Right lobe of liver (tissue), 6 donors: ENCODE data around the gene MAML3. TPM values are rescaled to one million over a fixed set of nuclear protein-coding genes. Genes with fewer than 3 reads are reported as not detected.
A peak's percentile ranks its signal among the peaks of the same experiment; 100 is the strongest.

Source experiments
- ATAC-seq, 4 donors: fragments of 200-7000 bp; cut with Tn5 transposase; one replicate each; pipeline ENCODE4 v1.9.1; 2020; ENCODE audit warnings: mild to moderate bottlenecking in 4 of 4, moderate library complexity in 4 of 4
- DNase-seq, 3 donors: peaks; one replicate each; pipeline ENCODE4 v3.0.0-alpha.2; 2020
- H3K27ac ChIP-seq, 3 donors: fragments of 200-600 bp; one replicate each; pipeline ENCODE4 v1.8.0; 2022
- H3K27me3 ChIP-seq, 2 donors: fragments of 200-600 bp; one replicate each; pipeline ENCODE4 v1.8.0; 2022
- H3K36me3 ChIP-seq, 4 donors: fragments of 200-600 bp; sonication (generic) in 1 of 4; one replicate each; pipeline versions ENCODE4 v1.5.1 to v1.8.0; 2017 to 2022; ENCODE audit warnings: control low read depth in 1 of 4
- H3K4me1 ChIP-seq, 4 donors: fragments of 200-600 bp; sonication (generic) in 1 of 4; one replicate each; pipeline versions ENCODE4 v1.5.1 to v1.8.0; 2017 to 2022; ENCODE audit warnings: control low read depth in 1 of 4
- H3K4me3 ChIP-seq, 3 donors: fragments of 200-600 bp; one replicate each; pipeline ENCODE4 v1.8.0; 2022
- H3K9me3 ChIP-seq, 4 donors: fragments of 200-600 bp; sonication (generic) in 1 of 4; one replicate each; pipeline versions ENCODE4 v1.5.1 to v1.8.0; 2017 to 2022; ENCODE audit warnings: control low read depth in 1 of 4
- CTCF ChIP-seq, 4 donors: fragments of 200-600 bp in 3 of 4; fragments of 450-650 bp in 1 of 4; IDR thresholded peaks; one replicate each; pipeline versions ENCODE4 v1.5.1 to v1.8.0; 2016 to 2022; ENCODE audit warnings: antibody characterized with exemption in 4 of 4, mild to moderate bottlenecking in 2 of 4
- POLR2A ChIP-seq: fragments of 450-650 bp; IDR thresholded peaks from one replicate; pipeline ENCODE4 v1.6.1; 2017; ENCODE audit warnings: antibody characterized with exemption, mild to moderate bottlenecking
- WGBS: methylation state at CpG from one replicate; pipeline ENCODE4 v1.1.6; 2018; ENCODE audit warnings: low coverage, low lambda C conversion rate; ENCODE audit not compliant: insufficient coverage; ENCODE audit errors: missing lambda C conversion rate; 5-methylcytosine and 5-hydroxymethylcytosine counted together
- intact Hi-C, 2 donors: fragments of 100-400 bp; cut with DNase I; formaldehyde crosslinking; loops; one replicate each; pipeline versions ENCODE4 v1.11.2 to v1.14.1; 2022
- total RNA-seq, 6 experiments: library from RNA; depleted of rRNA in 2 of 6; stranded (reverse); fragments of >200 nt in 2 of 6; fragmentation: NEBNext Ultra II Directional in 3 of 6; extraction: Animal tissue kit (Norgen Biotek cat#: 25700) in 3 of 6; gene quantifications; one replicate each; pipeline versions ENCODE4 v1.1.0 to v1.2.4, GENCODE V29; 2016 to 2023
- donor health status: DM: no; HTN: yes; CAD: no.
- donor health status: DM: no; HTN: no; CAD: no.
- donor health status: DM: no; HTN: no; CAD: no.
- donor health status: DM: no; HTN: yes; CAD: no.
- donor health status: DM: no; HTN: yes; CAD: no.

MAML3 gene
- total RNA-seq, 6 experiments from 2014 or later: 2.6 to 7.8 (median 5.0) TPM

DNA sequence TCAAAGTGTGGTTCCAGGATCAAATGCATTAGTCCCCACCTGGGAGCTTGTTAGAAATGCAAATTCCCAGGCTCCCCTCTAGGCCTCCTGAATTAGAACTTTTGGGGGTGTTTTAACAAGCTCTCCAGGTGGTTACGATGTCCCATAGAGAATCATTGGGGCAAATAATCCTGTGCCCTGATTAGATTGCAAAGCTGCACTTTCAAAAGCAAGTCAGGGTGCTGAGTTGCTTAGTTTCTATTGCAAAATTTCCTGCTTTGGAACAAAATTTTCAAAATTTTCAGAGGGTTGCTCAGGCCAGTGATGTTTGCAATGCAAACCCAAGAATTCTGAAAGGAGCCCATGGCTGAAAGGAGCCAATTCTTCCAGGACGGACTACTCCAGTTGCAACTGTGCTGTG is 417.3 kb downstream of the MAML3 start:
- intact Hi-C loops: no loop called here
- no peak for DNase-seq
- no peak for ATAC-seq
- 100% methylated on average over 1 of the region's 2 CpGs for WGBS
- Histone ChIP-seq H3K4me3 (no peak overlapping the region), H3K9me3 (no peaks in the 10 kb centered on the region), H3K36me3 (no peaks in the 10 kb centered on the region), H3K4me1 (peaks cover 0 to 35% (median 10%) of the 10 kb centered on the region in 4 donors), H3K27me3 (no peaks in the 10 kb centered on the region), H3K27ac (no peak overlapping the region)
- TF ChIP-seq POLR2A (no peak), CTCF (IDR thresholded peaks at IDR 0.05) (no peak)

- DNase-seq (no peak), ATAC-seq (no peak)
- Histone ChIP-seq H3K27me3 (no peaks in the 10 kb centered on the region), H3K36me3 (no peaks in the 10 kb centered on the region), H3K4me1 (peaks cover 0 to 35% (median 10%) of the 10 kb centered on the region in 4 donors), H3K9me3 (no peaks in the 10 kb centered on the region), H3K27ac (peak overlapping the region in 1 of 3 donors; percentile 67), H3K4me3 (no peak overlapping the region)
- intact Hi-C loops: no loop called here
- WGBS: 75% methylated on average over 5 of the region's 5 CpGs
- TF ChIP-seq CTCF (IDR thresholded peaks at IDR 0.05): no peak
- no peak for TF ChIP-seq POLR2A
These were observed 417.7 kb downstream of the MAML3 start for GRCh38 chr4:139736274-139736660.

DNA sequence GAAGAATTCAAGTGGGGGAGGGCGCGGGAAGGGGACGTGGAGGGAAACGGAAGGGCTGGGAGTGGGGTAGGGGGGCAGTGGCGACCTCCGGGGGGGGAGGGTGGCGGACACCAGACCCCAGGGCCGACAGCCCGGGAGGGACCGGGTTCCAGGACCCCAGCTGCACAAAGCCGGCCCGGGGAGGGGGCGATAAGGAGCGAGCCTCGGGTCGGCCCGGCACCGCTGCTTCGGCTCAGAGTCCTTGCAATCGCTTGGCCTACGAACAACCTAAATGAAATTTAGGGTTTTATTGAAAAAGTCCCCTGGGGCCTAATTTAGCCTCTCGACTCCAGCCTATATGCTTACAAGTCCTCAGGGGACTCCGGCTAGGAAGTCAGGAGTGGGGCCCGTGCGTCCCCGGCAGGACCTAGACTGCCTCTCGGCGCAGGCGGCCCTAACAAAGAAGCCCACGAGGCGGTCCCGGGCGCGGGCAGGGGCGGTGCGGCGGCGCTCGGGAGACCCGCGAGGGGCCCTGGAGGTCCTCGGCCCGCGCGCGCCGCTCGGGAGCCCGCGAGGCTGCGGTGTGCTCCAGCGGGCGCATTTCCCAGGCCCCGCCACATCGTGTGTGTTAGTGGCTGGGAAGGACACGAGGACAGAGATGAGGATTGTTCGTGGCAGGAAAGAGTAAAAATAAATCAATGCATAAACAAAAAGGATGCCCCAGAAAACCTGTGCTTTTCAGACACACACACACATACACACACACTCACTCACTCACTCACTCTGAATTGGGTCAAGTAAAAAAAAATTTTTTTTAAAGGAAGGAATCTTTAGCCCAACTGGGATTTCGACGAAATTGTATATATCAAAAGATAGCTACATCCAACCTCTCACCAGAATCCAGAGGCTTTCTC is 418.4 kb downstream of the MAML3 start:
- ATAC-seq (peak; percentile 6 to 24 (median 14)), DNase-seq (peak in 2 of 3 donors; percentile 57 to 66)
- TF ChIP-seq POLR2A (no peak), CTCF (IDR thresholded peaks at IDR 0.05) (no peak)
- WGBS: 21% methylated on average over 33 of the region's 59 CpGs
- no peaks in the 10 kb centered on the region for H3K36me3 ChIP-seq
- H3K27me3 ChIP-seq: no peaks in the 10 kb centered on the region
- peak overlapping the region; percentile 26 to 55 (median 48) for H3K4me3 ChIP-seq
- intact Hi-C loops: no loop called here
- no peaks in the 10 kb centered on the region for H3K9me3 ChIP-seq
- H3K27ac ChIP-seq: peak overlapping the region; percentile 61 to 74 (median 67)
- peaks cover 0 to 30% (median 7%) of the 10 kb centered on the region in 4 donors for H3K4me1 ChIP-seq

- H3K27ac ChIP-seq: peak overlapping the region; percentile 61 to 74 (median 67)
- H3K27me3 ChIP-seq: no peaks in the 10 kb centered on the region
- TF ChIP-seq CTCF (IDR thresholded peaks at IDR 0.05) (peak; percentile 74 to 87 (median 82)), POLR2A (no peak)
- H3K36me3 ChIP-seq: peaks cover 0 to 2% (median 0%) of the 10 kb centered on the region in 4 donors
- 3% methylated on average over 5 of the region's 42 CpGs for WGBS
- DNase-seq: peak; percentile 85 to 90 (median 88)
- ATAC-seq: peak; percentile 91 to 97 (median 94)
- peak overlapping the region; percentile 26 to 55 (median 48) for H3K4me3 ChIP-seq
- no peaks in the 10 kb centered on the region for H3K9me3 ChIP-seq
- H3K4me1 ChIP-seq: peaks cover 0 to 23% (median 5%) of the 10 kb centered on the region in 4 donors
- intact Hi-C loops: no loop called here
These were observed 419.1 kb downstream of the MAML3 start for GRCh38 chr4:139734875-139735380.
